HepG2 (cell line): ENCODE measurements around the gene STARD10. TPM values are rescaled to one million over a fixed set of nuclear protein-coding genes. Genes with fewer than 3 reads are reported as not detected.

ENCODE experiments used
- ATAC-seq: fragments of 200-7000 bp; cut with Tn5 transposase; 3 replicates; pipeline ENCODE4 v1.9.1; 2020; ENCODE audit warnings: mild to moderate bottlenecking, moderate library complexity
- BruUV-seq: library from RNA; stranded (reverse); fragments of 400-500 nt; replicated peaks from 2 replicates; lab custom pipeline; 2021; lab: Mats Ljungman, UMichigan
- CTCF ChIA-PET: fragments of 300-600 bp; formaldehyde crosslinking; extraction: SDS; loops from one replicate; lab custom pipeline; 2021; ENCODE audit warnings: low total read pairs, inconsistent platforms, low intra/inter-chr PET ratio; lab: Yijun Ruan, JAX
- POLR2A ChIA-PET: fragments of 350-600 bp; sonication (Branson Sonifier 250); formaldehyde crosslinking; loops from one replicate; lab custom pipeline; 2020; ENCODE audit warnings: antibody characterized with exemption, inconsistent platforms; lab: Yijun Ruan, JAX
- DNase-seq: peaks from one replicate; pipeline ENCODE4 v3.0.0-alpha.2; 2015; ENCODE audit warnings: low spot score
- FAIRE-seq: peaks from 3 replicates; lab custom pipeline; 2011; peaks lifted over from hg19 to GRCh38; lab: Jason Lieb, UNC
- H2AFZ ChIP-seq: one replicate; pipeline ENCODE4 v1.6.1; 2011; ENCODE audit warnings: low read length, inconsistent platforms
- H3K27ac ChIP-seq: fragments of 300-600 bp; 3 replicates; pipeline ENCODE4 v1.8.0; 2011; ENCODE audit warnings: mixed run types, mild to moderate bottlenecking, mixed read lengths, low read length, inconsistent platforms; ENCODE audit not compliant: insufficient read depth; ENCODE audit errors: extremely low read length
- H3K27me3 ChIP-seq, 2 experiments: fragments of 200-600 bp in 1 of 2; 2 replicates in 1 of 2; 3 replicates in 1 of 2; pipeline versions ENCODE4 v1.6.0 to v1.8.0; 2011; ENCODE audit warnings: low read length in 2 of 2, mild to moderate bottlenecking in 2 of 2, moderate library complexity in 2 of 2, inconsistent platforms in 1 of 2; ENCODE audit not compliant: insufficient read depth in 2 of 2, control insufficient read depth in 1 of 2
- H3K36me3 ChIP-seq, 2 experiments: fragments of 200-600 bp in 1 of 2; replicated peaks in 1 of 2; 2 replicates in 1 of 2; 3 replicates in 1 of 2; pipeline versions ENCODE4 v1.5.1 to v1.8.0; 2011; ENCODE audit warnings: low read length in 2 of 2, inconsistent platforms in 1 of 2; ENCODE audit not compliant: insufficient read depth in 2 of 2, control insufficient read depth in 1 of 2
- H3K4me1 ChIP-seq: 2 replicates; pipeline ENCODE4 v1.5.1; 2012; ENCODE audit warnings: low read length, inconsistent platforms; ENCODE audit not compliant: insufficient read depth
- H3K4me2 ChIP-seq: 2 replicates; pipeline ENCODE4 v1.6.0; 2011; ENCODE audit warnings: low read depth, low read length, inconsistent platforms
- H3K4me3 ChIP-seq, 3 experiments: fragments of 200-600 bp in 1 of 3; sonication (generic), shearing (Covaris generic) in 1 of 3; replicated peaks in 1 of 3; 2 replicates each; pipeline ENCODE4 v1.5.1; 2011 to 2016; ENCODE audit warnings: low read length in 3 of 3, inconsistent platforms in 2 of 3, low read depth in 2 of 3, mild to moderate bottlenecking in 2 of 3, control low read depth in 1 of 3, mixed read lengths in 1 of 3; ENCODE audit not compliant: insufficient read depth in 1 of 3
- H3K79me2 ChIP-seq: one replicate; pipeline ENCODE4 v1.6.1; 2011; ENCODE audit warnings: low read length, inconsistent platforms; ENCODE audit not compliant: insufficient read depth
- H3K9ac ChIP-seq: 2 replicates; pipeline ENCODE4 v1.6.0; 2011; ENCODE audit warnings: mild to moderate bottlenecking, low read depth, low read length, inconsistent platforms; ENCODE audit not compliant: insufficient read depth
- H3K9me3 ChIP-seq: 2 replicates; pipeline ENCODE4 v1.5.1; 2012; ENCODE audit warnings: mild to moderate bottlenecking, low read length
- H4K20me1 ChIP-seq: 2 replicates; pipeline ENCODE4 v1.6.0; 2011; ENCODE audit warnings: inconsistent platforms, mild to moderate bottlenecking, low read length, moderate library complexity; ENCODE audit not compliant: insufficient read depth
- CBX2 ChIP-seq, 2 experiments: fragments of 200-600 bp in 1 of 2; sonication (generic); formaldehyde crosslinking in 1 of 2; IDR thresholded peaks; 2 replicates each; pipeline versions ENCODE4 v1.7.0 to v1.8.1; 2018 to 2022; ENCODE audit warnings: low read depth in 2 of 2, low read length in 1 of 2, mild to moderate bottlenecking in 1 of 2, missing genetic modification reagents in 1 of 2
- DPF2 ChIP-seq: sonication (generic); formaldehyde crosslinking; IDR thresholded peaks from 2 replicates; pipeline ENCODE4 v1.4.0; 2020; ENCODE audit warnings: mild to moderate bottlenecking, low read depth, missing genetic modification reagents, borderline replicate concordance
- ERF ChIP-seq: IDR thresholded peaks from 2 replicates; pipeline ENCODE4 v1.6.1; 2018; ENCODE audit warnings: missing biosample characterization, missing genetic modification reagents
- JUN ChIP-seq: sonication (generic); formaldehyde crosslinking; IDR thresholded peaks from 2 replicates; pipeline ENCODE4 v1.4.0; 2020; ENCODE audit warnings: mild to moderate bottlenecking, missing genetic modification reagents
- NCOA2 ChIP-seq: sonication (generic); formaldehyde crosslinking; IDR thresholded peaks from 2 replicates; pipeline ENCODE4 v1.8.0; 2022; ENCODE audit warnings: inconsistent platforms
- PITX1 ChIP-seq: sonication (generic); formaldehyde crosslinking; IDR thresholded peaks from 2 replicates; pipeline ENCODE4 v1.5.1; 2020; ENCODE audit warnings: mild to moderate bottlenecking, missing genetic modification reagents
- PPARG ChIP-seq: conservative IDR thresholded peaks from 2 replicates; pipeline ENCODE4 v1.6.1; 2016; ENCODE audit warnings: missing biosample characterization, missing genetic modification reagents
- RBM39 ChIP-seq: fragments of 200-400 bp; formaldehyde crosslinking; IDR thresholded peaks from one replicate; pipeline ENCODE4 v1.6.1; 2018; ENCODE audit warnings: antibody characterized with exemption, mild to moderate bottlenecking, low read depth, low read length; ENCODE audit not compliant: poor library complexity, severe bottlenecking
- SAFB2 ChIP-seq: sonication (generic); formaldehyde crosslinking; IDR thresholded peaks from 2 replicates; pipeline ENCODE4 v1.5.1; 2020; ENCODE audit warnings: missing genetic modification reagents, low read depth, mild to moderate bottlenecking, borderline replicate concordance
- SAP130 ChIP-seq: IDR thresholded peaks from 2 replicates; pipeline ENCODE4 v1.6.1; 2016; ENCODE audit warnings: low read depth
- ZNF138 ChIP-seq: sonication (generic); formaldehyde crosslinking; IDR thresholded peaks from 2 replicates; pipeline ENCODE4 v1.5.0; 2020; ENCODE audit warnings: mild to moderate bottlenecking, low read depth, missing genetic modification reagents
- ZNF383 ChIP-seq: sonication (generic); formaldehyde crosslinking; IDR thresholded peaks from 2 replicates; pipeline ENCODE4 v1.4.0; 2020; ENCODE audit warnings: missing genetic modification reagents, mild to moderate bottlenecking, borderline replicate concordance
- ZNF546 ChIP-seq: sonication (generic); formaldehyde crosslinking; conservative IDR thresholded peaks from 2 replicates; pipeline ENCODE4 v1.8.1; 2023; ENCODE audit warnings: mild to moderate bottlenecking, missing genetic modification reagents
- ZNF768 ChIP-seq: sonication (generic); formaldehyde crosslinking; IDR thresholded peaks from 2 replicates; pipeline ENCODE4 v1.4.0; 2020; ENCODE audit warnings: missing genetic modification reagents
- ZNF770 ChIP-seq: sonication (generic); formaldehyde crosslinking; IDR thresholded peaks from 2 replicates; pipeline ENCODE4 v1.5.0; 2020; ENCODE audit warnings: mild to moderate bottlenecking, missing genetic modification reagents
- ZNF775 ChIP-seq: sonication (generic); formaldehyde crosslinking; IDR thresholded peaks from 2 replicates; pipeline ENCODE4 v1.4.0; 2020; ENCODE audit warnings: missing genetic modification reagents, mild to moderate bottlenecking, moderate library complexity, borderline replicate concordance
- WGBS: methylation state at CpG from one replicate; pipeline ENCODE4 v1.1.6; 2017; ENCODE audit warnings: low lambda C conversion rate; 5-methylcytosine and 5-hydroxymethylcytosine counted together
- in situ Hi-C: cut with HindIII; loops from 2 replicates; pipeline ENCODE4 v1.10.0; 2017; ENCODE audit warnings: low pct_unique_long_range_greater_than_20kb; ENCODE audit not compliant: extremely low pct_ligation_motif_present
- intact Hi-C: fragments of 100-400 bp; cut with micrococcal nuclease; formaldehyde crosslinking; loops from one replicate; pipeline ENCODE4 v1.10.0; 2022; ENCODE audit not compliant: unreplicated experiment
- polyA plus RNA-seq, 8 experiments: library from polyadenylated mRNA; depleted of rRNA in 3 of 8; stranded (reverse) in 7 of 8; unstranded in 1 of 8; fragments of >200 nt; fragmentation: Illumina TruSeq in 4 of 8; extraction: Trizol in 4 of 8; gene quantifications; 2 replicates each; pipeline versions ENCODE4 v1.2.1 to v1.2.3, GENCODE V29; 2011 to 2016; ENCODE audit warnings: low read depth in 4 of 8, missing spikeins in 1 of 8, mixed read lengths in 1 of 8; ENCODE audit not compliant: insufficient read depth in 1 of 8
- total RNA-seq, 5 experiments: library from RNA; depleted of rRNA; stranded (reverse); fragments of >200 nt; fragmentation: Illumina TruSeq; extraction: Trizol; gene quantifications; 2 replicates each; pipeline ENCODE4 v1.2.3, GENCODE V29; 2016; ENCODE audit warnings: low read depth in 1 of 5

STARD10 gene
- total and polyA plus RNA-seq, 2 of the 13 experiments (the other 11 are each of a cell fraction or from before 2014, with no cell fraction given) = 260 to 341 TPM

GRCh38 chr11:72808331-72808798, 14.5 kb upstream of the STARD10 start (continued):
- no peak for TF ChIP-seq CBX2 (IDR thresholded peaks at IDR 0.05; ENCODE audit: low read depth, low read length)
- TF ChIP-seq CBX2 (CRISPR knock-in tag; IDR thresholded peaks at IDR 0.05; ENCODE audit: low read depth) = no peak
- TF ChIP-seq ZNF546 (CRISPR knock-in tag) = no peak
- TF ChIP-seq PPARG (CRISPR knock-in tag) = no peak
- TF ChIP-seq SAP130 (CRISPR knock-in tag) = no peak
- no peak for TF ChIP-seq ZNF138 (CRISPR knock-in tag)
- no peak for TF ChIP-seq ZNF383 (CRISPR knock-in tag)
- TF ChIP-seq JUN (CRISPR knock-in tag) = no peak
- TF ChIP-seq NCOA2 (CRISPR knock-in tag) = no peak
- no peak for TF ChIP-seq ZNF775 (CRISPR knock-in tag)
- no peak for TF ChIP-seq DPF2
- no peak for TF ChIP-seq ERF (CRISPR knock-in tag)
- no peak for TF ChIP-seq SAFB2 (CRISPR knock-in tag)

GRCh38 chr11:72807792-72808191, 13.9 kb upstream of the STARD10 start:
- POLR2A ChIA-PET = interaction anchor here (0.8 to 1.8 kb wide), 3 partner anchors 11 to 25 kb away, joined by 4 to 13 read pairs (median 7); partner anchors contain the start of gene STARD10

More at GRCh38 chr11:72807792-72808191, 13.9 kb upstream of the STARD10 start:
- CTCF ChIA-PET = no interaction called here
- ATAC-seq (no peak), DNase-seq (no peak), FAIRE-seq (no peak)
- TF ChIP-seq ZNF768 (CRISPR knock-in tag) = no peak
- no peak for TF ChIP-seq PITX1 (CRISPR knock-in tag)
- no peak for TF ChIP-seq RBM39
- TF ChIP-seq ZNF770 = peak; percentile 51; the same call in 1 of the 2 replicates
- no peak overlapping the region for H2AFZ ChIP-seq
- H3K9ac ChIP-seq = no peak overlapping the region
- peaks cover 34% of the 10 kb centered on the region for H3K4me1 ChIP-seq
- in situ Hi-C loops (no loop called here), intact Hi-C loops (no loop called here)
- H3K36me3 ChIP-seq = no peaks in the 10 kb centered on the region; a peak in 1 of 5 replicates
- 0 out of 2 replicates have a peak overlapping the region, but pooled peaks have one; percentile 8 for H3K4me2 ChIP-seq
- no peaks in the 10 kb centered on the region for H3K9me3 ChIP-seq
- WGBS = 52% methylated on average over 2 of the region's 2 CpGs
- H3K27me3 ChIP-seq = no peaks in the 10 kb centered on the region
- peaks cover 11% of the 10 kb centered on the region for H3K79me2 ChIP-seq
- H3K4me3 ChIP-seq = no peak overlapping the region
- no peaks in the 10 kb centered on the region for H4K20me1 ChIP-seq
- no TSS peak for BruUV-seq
- no peak overlapping the region for H3K27ac ChIP-seq
